H1 (cell line): ENCODE data around the gene NHSL2. TPM values are rescaled to one million over a fixed set of nuclear protein-coding genes. Genes with fewer than 3 reads are reported as not detected.

Source experiments
- JUND ChIP-seq: IDR thresholded peaks from 2 replicates; pipeline ENCODE4 v1.6.1; 2011; ENCODE audit warnings: mild to moderate bottlenecking, improper control_type of control experiment, low read length
- SIRT6 ChIP-seq: IDR thresholded peaks from one replicate; pipeline ENCODE4 v1.7.1; 2012; ENCODE audit warnings: low read length, inconsistent platforms
- TCF12 ChIP-seq: IDR thresholded peaks from 2 replicates; pipeline ENCODE4 v1.6.1; 2011; ENCODE audit warnings: low read depth, mild to moderate bottlenecking, low read length
- polyA plus RNA-seq, 7 experiments: library from polyadenylated mRNA; depleted of rRNA in 3 of 7; stranded (reverse) in 5 of 7; unstranded in 2 of 7; fragments of >200 nt in 5 of 7; fragments of 200-250 nt in 2 of 7; gene quantifications; 1 replicate in 5 of 7; 2 replicates in 1 of 7; 4 replicates in 1 of 7; pipeline versions ENCODE4 v1.2.1 to v1.2.3, GENCODE V29; 2011 to 2013; ENCODE audit warnings: missing spikeins in 2 of 7, mixed read lengths in 2 of 7
- total RNA-seq: library from RNA; stranded (reverse); fragmentation: NEBNext Ultra II Directional; extraction: Animal tissue kit (Norgen Biotek cat#: 25700); gene quantifications from 2 replicates; pipeline ENCODE4 v1.2.1, GENCODE V29; 2021

Gene NHSL2
- total and polyA plus RNA-seq, 2 of the 8 experiments (the other 6 are each of a cell fraction or from before 2014, with no cell fraction given): 3.7 to 7.2 TPM

DNA sequence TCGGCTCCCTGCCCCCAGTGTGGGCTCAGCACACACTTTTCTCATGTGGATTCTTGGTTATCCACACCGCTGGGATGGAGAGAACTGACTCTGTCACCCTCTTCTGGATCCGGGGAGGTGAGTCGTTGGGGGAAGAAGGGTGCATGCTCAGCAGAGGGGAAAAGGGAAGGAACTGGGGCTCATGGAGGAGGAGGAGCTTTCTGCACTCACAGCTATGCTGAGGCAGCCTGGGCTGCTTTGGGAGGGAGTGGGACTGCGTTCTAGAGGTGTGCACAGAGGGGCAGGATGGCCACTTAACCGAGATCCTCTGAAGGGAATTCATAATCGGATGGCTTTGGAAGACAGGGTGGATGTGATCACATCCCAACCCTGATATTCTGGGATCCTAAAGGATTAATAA lies 169.5 kb downstream of the NHSL2 start (continued):
- TF ChIP-seq SIRT6 (no peak), TCF12 (no peak), JUND (no peak)
